ENCODE measurements around the gene PADI2. TPM values are rescaled to one million over a fixed set of nuclear protein-coding genes. Genes with fewer than 3 reads are reported as not detected.
A peak's percentile ranks its signal among the peaks of the same experiment; 100 is the strongest.

Gene PADI2
- total RNA-seq, 2 donors from 2014 or later: not detected

- H3K27ac Mint-ChIP-seq: no peak overlapping the region
- peaks cover 3 to 6% of the 10 kb centered on the region in 2 donors for H3K27me3 Mint-ChIP-seq
- DNase-seq (ENCODE audit: low spot score) (no peak), ATAC-seq (no peak)
- H3K36me3 Mint-ChIP-seq: no peaks in the 10 kb centered on the region
- no peak overlapping the region for H3K4me3 Mint-ChIP-seq
- H3K4me1 Mint-ChIP-seq (ENCODE audit: low read depth in 2 of 2): peaks cover 0 to 9% of the 10 kb centered on the region in 2 donors
- H3K9me3 Mint-ChIP-seq: no peaks in the 10 kb centered on the region
Measured at GRCh38 chr1:17097787-17098186, 21.5 kb downstream of the PADI2 start.

DNA sequence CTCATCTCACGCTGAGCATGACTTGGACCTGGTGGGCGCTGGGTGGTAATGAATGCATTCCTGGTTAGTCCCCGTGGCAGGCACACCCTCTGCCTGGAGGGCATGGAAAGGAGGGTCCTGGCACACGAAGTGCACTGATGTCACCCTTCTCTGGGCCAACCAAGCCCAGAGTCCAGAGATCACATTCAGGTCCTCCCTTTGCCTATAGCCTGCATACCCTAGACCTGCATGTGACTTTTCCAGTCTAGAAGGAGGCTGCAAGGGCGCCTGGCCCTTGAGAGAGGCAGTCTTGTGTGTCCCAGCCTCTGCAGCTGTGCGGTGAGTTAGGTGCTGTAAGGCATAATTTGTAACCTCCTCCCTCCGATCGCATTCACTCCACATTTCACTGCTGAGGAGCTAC lies 22.1 kb downstream of the PADI2 start:
- no peak overlapping the region for H3K27ac Mint-ChIP-seq
- H3K9me3 Mint-ChIP-seq: no peaks in the 10 kb centered on the region
- H3K4me1 Mint-ChIP-seq (ENCODE audit: low read depth in 2 of 2): peaks cover 0 to 9% of the 10 kb centered on the region in 2 donors
- no peaks in the 10 kb centered on the region for H3K36me3 Mint-ChIP-seq
- H3K27me3 Mint-ChIP-seq: peaks cover 3 to 6% of the 10 kb centered on the region in 2 donors
- no peak overlapping the region for H3K4me3 Mint-ChIP-seq
- DNase-seq (ENCODE audit: low spot score) (no peak), ATAC-seq (no peak)

DNA sequence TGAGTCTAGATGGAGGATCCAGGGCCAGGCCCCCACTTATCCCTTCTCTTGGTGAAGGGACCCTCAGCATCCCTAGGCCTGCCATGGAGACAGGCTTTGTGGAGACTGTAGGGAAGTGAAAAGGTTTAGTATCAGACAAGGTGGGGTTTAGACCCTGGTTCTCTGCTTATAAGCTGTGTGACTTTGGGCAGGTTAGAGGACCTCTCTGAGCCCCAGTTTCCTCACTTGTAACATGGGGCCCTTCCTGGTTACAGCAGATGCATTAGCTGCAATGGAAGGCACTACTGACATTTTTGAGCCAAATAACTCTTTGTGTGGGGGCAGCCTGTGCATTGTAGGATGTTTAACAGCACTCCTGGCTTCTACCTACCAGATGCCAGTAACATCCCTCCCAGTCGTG lies 22.7 kb downstream of the PADI2 start:
- Mint-ChIP-seq H3K4me1 (ENCODE audit: low read depth in 2 of 2) (peaks cover 0 to 9% of the 10 kb centered on the region in 2 donors), H3K36me3 (no peaks in the 10 kb centered on the region), H3K27ac (no peak overlapping the region), H3K27me3 (peaks cover 4 to 6% of the 10 kb centered on the region in 2 donors), H3K4me3 (no peak overlapping the region), H3K9me3 (no peaks in the 10 kb centered on the region)
- ATAC-seq (no peak), DNase-seq (ENCODE audit: low spot score) (no peak)

DNA sequence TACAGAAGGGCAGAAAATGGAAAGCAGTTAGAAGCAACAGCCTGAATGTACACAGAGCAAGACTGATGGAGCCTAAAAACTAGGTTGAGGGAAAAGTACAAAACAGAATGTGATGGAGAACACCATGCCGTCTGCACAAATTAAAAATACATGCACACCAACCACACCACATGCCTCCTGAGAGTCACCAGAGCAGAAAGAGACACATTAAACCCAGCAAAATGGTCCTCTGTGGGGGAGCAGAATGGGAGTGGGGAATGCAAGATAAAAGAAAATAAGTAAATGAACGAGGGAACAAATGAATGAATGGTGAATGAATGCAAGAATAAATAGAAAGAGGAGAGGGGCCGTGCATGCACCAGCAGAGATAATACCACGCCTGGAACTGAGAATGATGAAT lies 24.1 kb downstream of the PADI2 start:
- no peaks in the 10 kb centered on the region for H3K36me3 Mint-ChIP-seq
- ATAC-seq (no peak), DNase-seq (ENCODE audit: low spot score) (no peak)
- H3K4me1 Mint-ChIP-seq (ENCODE audit: low read depth in 2 of 2): peaks cover 0 to 9% of the 10 kb centered on the region in 2 donors
- H3K27ac Mint-ChIP-seq: no peak overlapping the region
- H3K27me3 Mint-ChIP-seq: peaks cover 6 to 7% of the 10 kb centered on the region in 2 donors
- H3K4me3 Mint-ChIP-seq: no peak overlapping the region
- no peaks in the 10 kb centered on the region for H3K9me3 Mint-ChIP-seq

DNA sequence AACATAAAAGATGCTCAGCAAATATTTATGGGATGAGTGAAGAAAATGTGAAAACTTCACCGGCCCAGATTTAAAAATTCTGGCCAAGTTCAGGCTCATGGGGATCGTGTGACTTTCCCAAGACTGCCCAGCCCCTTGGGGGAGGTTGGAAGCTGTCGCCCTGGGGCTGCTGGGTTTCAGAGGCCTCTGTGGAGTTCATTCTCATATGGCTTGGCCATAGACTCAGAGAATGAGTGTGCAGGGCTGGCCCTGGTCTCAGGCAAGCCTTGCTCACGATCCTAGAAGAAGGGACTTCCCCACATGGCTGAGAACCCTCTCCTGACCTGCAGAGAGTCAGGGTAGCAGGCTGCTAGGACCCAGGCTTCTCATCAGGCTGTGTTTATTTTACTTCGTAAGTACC lies 24.6 kb downstream of the PADI2 start:
- no peak for ATAC-seq
- Mint-ChIP-seq H3K27ac (no peak overlapping the region), H3K36me3 (no peaks in the 10 kb centered on the region), H3K4me3 (no peak overlapping the region), H3K27me3 (peaks cover 6 to 7% of the 10 kb centered on the region in 2 donors), H3K4me1 (ENCODE audit: low read depth in 2 of 2) (peaks cover 0 to 6% of the 10 kb centered on the region in 2 donors), H3K9me3 (no peaks in the 10 kb centered on the region)
- DNase-seq (ENCODE audit: low spot score): no peak

GRCh38 chr1:17093822-17094393 lies 25.3 kb downstream of the PADI2 start:
- Mint-ChIP-seq H3K27me3 (peaks cover 6 to 7% of the 10 kb centered on the region in 2 donors), H3K9me3 (no peaks in the 10 kb centered on the region), H3K4me1 (ENCODE audit: low read depth in 2 of 2) (peaks cover 0 to 3% of the 10 kb centered on the region in 2 donors), H3K27ac (no peak overlapping the region), H3K4me3 (no peak overlapping the region), H3K36me3 (no peaks in the 10 kb centered on the region)
- DNase-seq (ENCODE audit: low spot score) (no peak), ATAC-seq (no peak)

- Mint-ChIP-seq H3K9me3 (no peaks in the 10 kb centered on the region), H3K27ac (no peak overlapping the region), H3K4me3 (no peak overlapping the region), H3K4me1 (ENCODE audit: low read depth in 2 of 2) (no peaks in the 10 kb centered on the region), H3K36me3 (no peaks in the 10 kb centered on the region), H3K27me3 (peaks cover 7 to 14% of the 10 kb centered on the region in 2 donors)
- ATAC-seq (no peak), DNase-seq (ENCODE audit: low spot score) (no peak)
Measured at GRCh38 chr1:17091252-17091651, 28.0 kb downstream of the PADI2 start.

DNA sequence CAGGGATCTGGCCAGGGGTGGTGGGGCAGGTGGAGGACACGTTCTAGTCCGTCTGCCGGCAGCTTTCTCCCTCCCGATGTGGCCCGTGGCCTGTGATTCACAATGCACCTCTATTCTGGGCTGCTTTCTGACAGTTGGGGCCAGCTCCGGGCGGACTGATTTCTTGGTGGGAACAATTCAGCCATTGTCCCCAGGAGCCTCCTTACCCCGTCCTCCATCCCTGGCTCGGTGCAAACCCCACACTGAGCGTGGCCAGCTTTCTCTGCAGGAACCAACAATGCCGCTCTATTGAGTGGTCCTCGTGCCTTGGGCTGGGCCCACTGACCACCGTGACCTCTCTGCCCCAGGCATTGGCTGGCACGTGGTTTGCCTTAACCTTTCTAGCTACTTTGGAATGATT lies 29.7 kb downstream of the PADI2 start:
- Mint-ChIP-seq H3K36me3 (no peaks in the 10 kb centered on the region), H3K27ac (no peak overlapping the region), H3K9me3 (no peaks in the 10 kb centered on the region), H3K4me3 (no peak overlapping the region), H3K4me1 (ENCODE audit: low read depth in 2 of 2) (peaks cover 0 to 4% of the 10 kb centered on the region in 2 donors), H3K27me3 (peaks cover 6 to 7% of the 10 kb centered on the region in 2 donors)
- ATAC-seq (no peak), DNase-seq (ENCODE audit: low spot score) (no peak)

GRCh38 chr1:17086751-17087150 lies 32.5 kb downstream of the PADI2 start:
- Mint-ChIP-seq H3K4me1 (ENCODE audit: low read depth in 2 of 2) (peaks cover 0 to 4% of the 10 kb centered on the region in 2 donors), H3K4me3 (no peak overlapping the region), H3K27ac (no peak overlapping the region), H3K36me3 (no peaks in the 10 kb centered on the region), H3K27me3 (peaks cover 7 to 11% of the 10 kb centered on the region in 2 donors), H3K9me3 (no peaks in the 10 kb centered on the region)
- no peak for DNase-seq (ENCODE audit: low spot score)
- ATAC-seq: no peak

GRCh38 chr1:17084787-17085186 lies 34.5 kb downstream of the PADI2 start:
- Mint-ChIP-seq H3K4me1 (ENCODE audit: low read depth in 2 of 2) (peaks cover 0 to 4% of the 10 kb centered on the region in 2 donors), H3K36me3 (no peaks in the 10 kb centered on the region), H3K4me3 (no peak overlapping the region), H3K27ac (peak overlapping the region in 1 of 2 donors; percentile 28), H3K27me3 (peaks cover 7% of the 10 kb centered on the region in 2 donors), H3K9me3 (no peaks in the 10 kb centered on the region)
- no peak for DNase-seq (ENCODE audit: low spot score)
- ATAC-seq: no peak

GRCh38 chr1:17082761-17083160 lies 36.5 kb downstream of the PADI2 start:
- H3K27ac Mint-ChIP-seq: no peak overlapping the region
- H3K4me3 Mint-ChIP-seq: no peak overlapping the region
- peaks cover 0 to 4% of the 10 kb centered on the region in 2 donors for H3K4me1 Mint-ChIP-seq (ENCODE audit: low read depth in 2 of 2)
- ATAC-seq: no peak
- no peaks in the 10 kb centered on the region for H3K36me3 Mint-ChIP-seq
- no peak for DNase-seq (ENCODE audit: low spot score)
- H3K9me3 Mint-ChIP-seq: no peaks in the 10 kb centered on the region
- peaks cover 3 to 7% of the 10 kb centered on the region in 2 donors for H3K27me3 Mint-ChIP-seq

GRCh38 chr1:17081439-17081838 lies 37.8 kb downstream of the PADI2 start:
- Mint-ChIP-seq H3K4me1 (ENCODE audit: low read depth in 2 of 2) (peaks cover 0 to 4% of the 10 kb centered on the region in 2 donors), H3K27me3 (peaks cover 0 to 7% of the 10 kb centered on the region in 2 donors), H3K4me3 (no peak overlapping the region), H3K27ac (no peak overlapping the region), H3K9me3 (no peaks in the 10 kb centered on the region), H3K36me3 (no peaks in the 10 kb centered on the region)
- no peak for DNase-seq (ENCODE audit: low spot score)
- no peak for ATAC-seq

- no peak overlapping the region for H3K4me3 Mint-ChIP-seq
- H3K36me3 Mint-ChIP-seq: no peaks in the 10 kb centered on the region
- H3K4me1 Mint-ChIP-seq (ENCODE audit: low read depth in 2 of 2): peaks cover 0 to 4% of the 10 kb centered on the region in 2 donors
- no peaks in the 10 kb centered on the region for H3K9me3 Mint-ChIP-seq
- no peak overlapping the region for H3K27ac Mint-ChIP-seq
- H3K27me3 Mint-ChIP-seq: peaks cover 0 to 7% of the 10 kb centered on the region in 2 donors
- no peak for DNase-seq (ENCODE audit: low spot score)
- ATAC-seq: no peak
Measured at GRCh38 chr1:17080880-17081279, 38.4 kb downstream of the PADI2 start.

DNA sequence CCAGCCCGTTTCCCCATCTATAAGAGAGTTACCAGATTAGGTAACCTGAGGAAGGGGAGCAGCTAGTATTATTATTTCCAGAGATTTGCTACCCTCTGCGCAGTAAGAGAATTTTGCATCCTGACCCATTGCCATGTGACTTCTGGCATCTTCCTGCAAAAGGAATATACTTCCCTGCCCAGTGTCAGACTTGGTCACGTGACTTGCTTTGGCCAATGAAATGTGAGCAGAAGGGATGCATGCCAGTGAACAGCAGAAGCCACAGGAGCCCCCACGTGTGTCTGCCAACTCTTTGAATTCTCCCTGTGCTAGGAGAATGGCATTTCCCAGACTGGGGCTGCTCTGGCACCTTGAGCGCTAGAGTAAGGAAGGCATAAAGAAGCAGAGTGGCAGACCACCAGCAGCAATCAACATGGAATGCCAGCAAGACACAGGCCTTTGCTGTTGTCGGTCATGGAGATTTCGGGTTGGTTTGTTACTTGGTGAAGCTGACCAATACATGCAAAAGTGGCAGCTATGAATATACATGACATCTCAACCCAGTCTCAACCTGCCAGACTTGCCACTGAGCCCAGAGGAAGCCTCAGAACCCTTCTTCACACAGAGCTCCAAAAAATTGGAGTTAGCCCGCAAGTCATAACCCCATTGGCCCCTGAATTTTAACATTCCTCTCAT lies 39.0 kb downstream of the PADI2 start:
- Mint-ChIP-seq H3K27me3 (peaks cover 0 to 7% of the 10 kb centered on the region in 2 donors), H3K4me1 (ENCODE audit: low read depth in 2 of 2) (peaks cover 0 to 4% of the 10 kb centered on the region in 2 donors), H3K9me3 (no peaks in the 10 kb centered on the region), H3K4me3 (no peak overlapping the region), H3K36me3 (no peaks in the 10 kb centered on the region), H3K27ac (no peak overlapping the region)
- no peak for DNase-seq (ENCODE audit: low spot score)
- ATAC-seq: no peak
